GM15510 (cell line): ENCODE data around the gene SATB2.

Source experiments
- POLR2A ChIP-seq: IDR thresholded peaks from 3 replicates; pipeline ENCODE4 v1.6.1; 2011; ENCODE audit warnings: borderline replicate concordance; ENCODE audit not compliant: insufficient read length; ENCODE audit errors: extremely low read depth

Gene SATB2

GRCh38 chr2:199407421-199407820 lies 50.3 kb downstream of the SATB2 start:
- no peak for TF ChIP-seq POLR2A

- no peak for TF ChIP-seq POLR2A
These were observed 52.5 kb downstream of the SATB2 start for GRCh38 chr2:199405241-199405640.

DNA sequence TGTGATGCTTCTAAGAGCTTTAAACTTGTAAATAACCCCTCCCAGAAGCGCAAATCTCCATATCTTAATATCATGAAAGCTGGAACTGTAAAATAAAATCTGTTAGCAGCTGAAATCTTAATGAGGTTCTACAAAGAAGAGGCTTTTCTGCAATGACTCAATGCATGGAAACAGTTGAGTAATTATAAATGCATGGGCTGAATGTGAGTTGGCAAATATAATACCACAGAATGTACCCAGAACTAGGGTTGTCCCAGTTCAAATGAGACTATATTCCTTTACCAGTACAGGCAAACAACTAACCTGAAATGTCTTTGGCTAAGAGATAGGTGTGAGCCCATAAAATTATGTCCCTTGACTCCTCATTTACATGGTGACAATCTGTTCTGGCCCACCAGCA lies 52.9 kb downstream of the SATB2 start:
- no peak for TF ChIP-seq POLR2A

GRCh38 chr2:199395311-199395710 lies 62.4 kb downstream of the SATB2 start:
- no peak for TF ChIP-seq POLR2A

DNA sequence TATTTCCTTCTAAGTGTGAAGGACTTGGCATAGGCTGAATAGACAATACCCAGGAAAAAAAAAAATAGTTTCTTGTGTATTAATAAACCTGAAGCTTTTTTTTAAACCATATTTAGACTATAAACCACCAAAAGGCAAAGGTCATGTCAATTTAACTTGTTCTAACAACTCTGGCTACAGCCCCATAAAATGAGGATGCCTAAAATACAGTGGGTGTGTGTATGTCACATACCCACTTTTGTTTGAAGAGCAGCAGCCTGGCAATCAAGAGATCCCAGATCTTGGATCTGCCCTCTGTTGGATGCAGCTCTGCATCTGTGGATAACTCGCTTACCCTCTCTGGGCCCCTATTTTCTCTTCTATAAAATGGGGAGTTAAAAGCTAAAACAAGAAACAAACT lies 65.4 kb downstream of the SATB2 start:
- TF ChIP-seq POLR2A = no peak

- TF ChIP-seq POLR2A = no peak
These were observed 68.9 kb downstream of the SATB2 start for GRCh38 chr2:199388728-199389268.

- no peak for TF ChIP-seq POLR2A
These were observed 73.7 kb downstream of the SATB2 start for GRCh38 chr2:199384043-199384442.

DNA sequence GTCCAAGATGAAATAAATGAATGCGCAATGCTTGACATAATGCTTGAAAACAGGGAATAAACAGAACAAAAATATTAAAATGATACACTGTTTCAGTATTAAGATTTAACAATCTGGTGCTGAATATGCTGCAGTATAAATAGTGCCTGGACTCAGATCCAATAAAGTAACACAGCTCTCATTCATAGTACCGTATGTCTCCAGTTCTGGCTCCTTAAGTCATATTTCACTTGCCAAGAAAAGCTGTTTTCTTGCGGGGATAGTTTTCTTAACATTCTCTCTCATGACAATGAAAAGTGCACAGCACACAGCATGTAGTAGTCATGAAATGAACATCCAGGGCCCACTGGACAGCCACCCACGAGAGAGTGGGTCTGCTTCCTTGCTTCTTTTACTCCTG lies 74.7 kb downstream of the SATB2 start:
- no peak for TF ChIP-seq POLR2A

DNA sequence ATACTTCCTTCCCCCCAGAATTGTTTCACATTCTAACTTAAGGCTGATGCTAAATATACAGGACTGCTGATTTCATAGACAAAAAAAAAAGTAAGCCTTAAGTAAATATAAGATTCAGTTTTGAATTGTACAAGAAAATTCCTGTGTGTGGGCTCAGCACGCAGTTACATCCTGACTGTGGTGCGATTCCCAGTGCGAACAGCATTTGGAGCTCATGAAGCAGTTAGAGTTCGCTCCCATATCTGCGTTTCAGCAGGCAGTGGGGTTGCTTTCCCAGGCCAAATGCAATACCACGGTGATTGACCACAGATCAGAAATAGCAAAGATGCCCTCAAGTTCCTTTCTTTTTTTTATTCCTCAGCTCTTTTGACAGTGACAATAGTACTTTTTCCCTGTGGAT lies 75.6 kb downstream of the SATB2 start:
- no peak for TF ChIP-seq POLR2A

DNA sequence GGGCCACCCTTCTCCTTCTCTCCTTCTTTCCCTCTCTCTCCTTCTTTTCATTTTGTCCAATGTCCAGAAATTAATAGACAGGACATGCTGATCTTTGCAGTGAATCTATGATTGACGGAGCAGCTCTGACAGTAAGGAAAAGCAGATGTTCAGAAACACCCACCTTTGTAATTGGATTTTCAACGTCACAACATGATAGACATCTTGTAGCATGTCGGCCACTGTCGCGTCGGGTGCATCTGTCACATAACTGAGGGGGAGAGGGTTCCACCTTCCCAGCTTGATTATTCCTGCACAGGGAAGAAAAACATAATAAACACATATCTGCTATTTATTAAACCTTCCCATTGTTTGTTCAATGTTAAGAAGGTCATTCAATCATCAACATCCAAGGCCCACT lies 76.2 kb downstream of the SATB2 start:
- TF ChIP-seq POLR2A = no peak

- no peak for TF ChIP-seq POLR2A
These were observed 78.6 kb downstream of the SATB2 start for GRCh38 chr2:199378948-199379650.

- TF ChIP-seq POLR2A = no peak
These were observed 87.5 kb downstream of the SATB2 start for GRCh38 chr2:199370150-199370780.

GRCh38 chr2:199366406-199366805 lies 91.3 kb downstream of the SATB2 start:
- no peak for TF ChIP-seq POLR2A

- no peak for TF ChIP-seq POLR2A
These were observed 93.6 kb downstream of the SATB2 start for GRCh38 chr2:199364153-199364552.

DNA sequence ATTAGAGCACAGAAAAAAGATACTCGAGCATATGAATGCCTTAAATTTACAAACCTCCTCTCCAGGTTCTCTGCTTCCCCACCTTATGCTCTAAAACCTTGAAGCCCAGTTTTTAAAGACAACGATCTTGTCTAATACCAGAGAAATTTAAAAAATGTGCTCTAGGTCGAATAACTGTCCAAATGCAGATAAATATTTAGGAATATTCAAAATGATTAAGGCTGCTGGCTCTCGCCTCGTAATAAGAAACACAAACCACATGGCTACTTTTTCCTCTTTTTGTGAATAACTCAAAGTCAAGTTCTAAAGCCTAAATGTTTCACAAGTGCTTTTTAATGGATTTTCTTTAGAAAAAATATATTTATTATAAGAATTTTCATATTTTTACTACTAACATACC lies 101.3 kb downstream of the SATB2 start:
- TF ChIP-seq POLR2A = no peak

DNA sequence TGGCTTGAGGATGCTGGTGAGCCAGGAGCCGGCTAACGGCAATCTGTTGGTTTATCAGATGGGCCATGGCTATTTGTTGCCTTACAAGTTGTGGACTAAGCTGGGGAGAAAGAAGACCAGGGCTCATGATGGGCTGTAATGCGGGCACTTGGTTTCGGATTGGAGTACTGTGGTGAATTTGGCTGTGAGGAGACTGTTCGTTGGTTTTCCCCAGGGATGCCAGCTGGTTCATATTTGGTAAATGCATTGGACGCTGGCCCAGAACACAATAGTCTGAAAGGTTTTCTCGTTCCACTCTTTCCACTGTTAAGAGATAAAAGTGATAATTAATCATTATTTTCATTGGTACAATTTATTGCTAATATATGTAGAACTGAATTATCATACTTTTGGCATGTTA lies 108.9 kb downstream of the SATB2 start:
- TF ChIP-seq POLR2A = no peak
